CD4-positive, alpha-beta T cell treated with Interferon gamma for 1 hour (primary cell): Measurements from ENCODE around the gene LIG1.

ENCODE experiments used
- DNase-seq: peaks from one replicate; pipeline ENCODE4 v3.0.0-alpha.2; 2020

LIG1 gene

DNA sequence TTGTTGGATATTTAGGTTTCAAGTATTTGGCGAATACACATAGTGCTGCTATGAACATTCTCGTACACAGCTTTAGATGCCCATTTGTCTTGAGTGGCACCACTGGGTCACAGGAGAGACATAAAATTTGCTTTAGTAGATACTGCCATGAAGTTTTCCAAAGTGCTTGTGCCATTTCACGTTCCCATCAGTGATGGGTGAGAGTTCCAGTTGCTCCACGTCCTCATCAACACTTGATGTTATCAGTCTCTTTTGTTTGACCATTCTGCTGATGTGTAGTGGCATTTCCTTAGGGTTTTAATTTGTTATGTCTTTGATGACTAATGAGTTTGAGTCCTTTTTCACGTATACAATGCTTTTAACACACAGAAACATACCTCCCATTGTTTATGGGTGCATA, 11.4 kb upstream of the LIG1 start:
- no peak for DNase-seq

DNA sequence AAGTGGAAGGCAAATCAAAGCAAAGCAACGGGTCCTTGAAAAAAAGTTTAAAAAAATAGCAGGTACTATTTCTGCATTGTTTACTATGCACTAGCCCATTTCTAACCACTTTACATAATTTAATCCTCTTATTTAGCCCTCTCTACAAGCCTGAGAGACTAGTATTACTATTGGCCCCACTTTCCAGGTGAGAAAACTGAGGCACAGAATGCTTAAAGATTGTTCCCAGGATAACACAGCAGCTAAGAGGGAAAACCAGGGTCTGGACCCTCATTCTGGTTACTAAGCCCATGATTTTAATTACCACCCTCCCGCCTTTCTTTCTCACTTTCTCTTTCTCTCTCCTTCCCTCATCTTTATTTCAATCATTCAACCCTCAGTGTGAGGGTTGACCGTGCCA, 6.1 kb upstream of the LIG1 start:
- DNase-seq: no peak

GRCh38 chr19:48175578-48175977, 5.4 kb upstream of the LIG1 start:
- DNase-seq: no peak

DNA sequence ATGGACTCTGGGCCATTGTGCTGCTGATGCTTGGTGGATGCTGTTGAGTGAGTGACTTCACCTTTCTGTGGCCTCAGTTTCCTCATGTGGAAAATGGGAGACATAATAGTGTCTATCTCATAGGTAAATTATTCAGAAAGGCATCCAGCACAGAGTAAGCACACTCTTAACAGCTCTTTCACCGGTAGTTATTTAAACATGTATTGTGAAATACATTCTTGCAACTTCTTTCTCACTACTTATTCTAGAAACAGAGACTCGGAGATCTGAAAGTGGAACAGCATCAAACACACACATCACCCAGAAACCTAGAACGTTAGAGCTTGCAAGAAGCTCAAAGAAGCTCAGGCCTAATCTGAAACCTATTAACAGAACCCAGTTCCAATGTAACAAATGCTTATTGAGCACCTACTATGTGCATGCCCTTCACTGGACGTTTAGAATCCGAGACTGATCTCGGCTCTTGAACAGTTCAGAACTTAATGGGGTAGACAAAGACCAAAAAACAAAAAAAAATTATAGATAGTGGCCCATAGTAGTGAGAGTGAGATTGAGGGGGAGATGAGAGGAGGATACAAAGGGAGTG, 4.4 kb upstream of the LIG1 start:
- no peak for DNase-seq

GRCh38 chr19:48171710-48172109, 1.6 kb upstream of the LIG1 start:
- DNase-seq: no peak

- no peak for DNase-seq
Measured at GRCh38 chr19:48170817-48171347, 738 bp upstream of the LIG1 start.

DNA sequence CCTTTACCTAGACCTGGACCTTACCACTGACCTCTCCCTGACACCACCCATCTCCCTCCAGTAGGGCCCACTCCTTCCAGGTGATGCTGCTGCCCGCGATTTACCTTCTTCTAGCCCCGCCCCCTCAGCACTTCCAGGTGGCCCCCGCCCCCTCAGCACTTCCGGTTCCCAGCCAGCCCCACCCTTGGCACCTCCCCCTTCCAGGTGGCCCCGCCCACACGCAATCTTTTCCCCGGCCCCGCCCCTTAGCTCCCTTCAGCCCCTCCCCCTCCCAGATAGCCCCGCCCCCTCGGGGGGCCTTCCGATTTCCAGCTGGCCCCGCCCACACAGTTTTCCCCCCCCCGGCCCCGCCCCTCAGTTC, 586 bp downstream of the LIG1 start:
- DNase-seq: peak; percentile 83

DNA sequence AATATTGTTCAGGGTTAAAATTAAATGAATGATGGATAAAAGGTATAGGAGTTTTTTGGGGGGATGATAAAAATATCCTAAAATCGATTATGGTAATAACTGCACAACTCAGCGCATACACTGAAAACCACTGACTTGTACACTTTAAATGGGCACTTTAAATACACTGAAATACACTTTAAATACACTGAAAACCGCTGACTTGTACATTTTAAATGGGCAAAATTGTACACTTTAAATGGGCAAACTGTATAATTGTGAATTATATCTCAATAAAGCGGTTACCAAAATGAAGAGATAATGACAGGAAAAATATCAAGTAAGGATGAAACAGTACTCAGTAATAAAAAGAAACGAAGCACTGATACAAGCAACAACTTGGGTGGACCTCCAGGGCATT, 1.5 kb downstream of the LIG1 start:
- DNase-seq: no peak

DNA sequence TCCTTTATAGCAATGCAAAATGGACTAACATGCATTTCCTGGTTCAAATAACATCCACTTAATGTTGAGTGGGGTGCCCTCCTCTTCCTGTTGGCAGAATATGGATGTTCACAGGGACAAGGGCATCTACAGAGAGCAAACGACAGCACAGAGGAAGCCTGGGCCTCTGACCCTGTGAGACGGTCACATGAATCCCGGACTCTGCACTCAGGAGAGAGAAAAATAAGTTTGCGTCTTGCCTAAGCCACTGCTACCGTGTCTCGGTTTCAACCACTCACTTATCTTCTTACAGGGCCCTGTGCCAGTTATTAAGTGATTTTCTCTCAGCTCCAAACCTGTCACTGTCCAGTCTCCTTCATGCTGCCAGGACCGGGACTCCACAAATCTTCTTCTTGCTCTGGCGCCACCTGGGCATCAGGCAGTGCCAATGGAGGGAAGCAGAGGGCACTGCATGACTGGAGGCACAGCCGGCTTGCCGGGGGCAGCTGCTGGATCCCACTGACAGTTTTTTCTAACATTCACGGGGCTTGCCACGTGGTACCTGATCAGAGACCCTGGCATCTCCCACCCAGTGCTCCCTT, 11.8 kb downstream of the LIG1 start:
- DNase-seq: no peak

GRCh38 chr19:48154003-48154402, 16.1 kb downstream of the LIG1 start:
- no peak for DNase-seq

DNA sequence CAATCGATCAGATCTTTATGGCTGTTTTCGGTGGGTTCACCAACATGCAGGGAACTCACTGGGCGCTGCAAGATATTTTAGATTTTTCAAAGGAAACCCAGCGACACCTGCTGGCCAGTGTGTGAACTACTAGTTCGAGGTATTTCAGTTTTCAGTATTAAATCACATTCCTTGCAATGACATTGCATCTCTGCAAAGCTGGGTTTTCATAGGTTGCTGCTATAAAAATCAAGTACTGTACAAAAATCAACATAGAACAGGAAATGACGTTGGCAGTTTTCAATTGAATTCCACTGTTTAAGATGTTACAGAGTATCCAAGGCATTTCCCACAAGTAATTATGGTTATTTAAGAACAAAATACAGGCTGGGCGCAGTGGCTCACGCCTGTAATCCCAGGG, 17.6 kb downstream of the LIG1 start:
- peak; percentile 49 for DNase-seq

GRCh38 chr19:48149430-48149829, 20.7 kb downstream of the LIG1 start:
- no peak for DNase-seq

DNA sequence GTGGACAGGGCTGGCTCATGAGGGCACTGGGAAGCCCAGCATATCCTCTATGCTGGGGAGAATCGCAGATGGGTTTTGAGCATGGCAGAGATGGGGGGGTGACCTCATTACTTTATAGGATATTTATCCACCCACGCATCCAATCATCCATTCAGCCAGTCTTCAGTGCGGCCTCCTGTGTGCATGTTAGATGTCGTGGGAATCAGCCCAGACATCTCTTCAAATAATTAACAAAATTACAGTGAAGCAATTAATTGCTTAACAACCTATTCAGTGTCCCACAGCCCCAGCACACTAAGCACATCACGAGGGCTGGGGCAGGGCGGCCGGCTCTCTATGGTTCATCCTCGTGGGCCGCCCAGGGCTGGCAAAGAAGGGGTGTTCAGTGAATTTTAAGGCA, 21.6 kb downstream of the LIG1 start:
- DNase-seq: no peak

DNA sequence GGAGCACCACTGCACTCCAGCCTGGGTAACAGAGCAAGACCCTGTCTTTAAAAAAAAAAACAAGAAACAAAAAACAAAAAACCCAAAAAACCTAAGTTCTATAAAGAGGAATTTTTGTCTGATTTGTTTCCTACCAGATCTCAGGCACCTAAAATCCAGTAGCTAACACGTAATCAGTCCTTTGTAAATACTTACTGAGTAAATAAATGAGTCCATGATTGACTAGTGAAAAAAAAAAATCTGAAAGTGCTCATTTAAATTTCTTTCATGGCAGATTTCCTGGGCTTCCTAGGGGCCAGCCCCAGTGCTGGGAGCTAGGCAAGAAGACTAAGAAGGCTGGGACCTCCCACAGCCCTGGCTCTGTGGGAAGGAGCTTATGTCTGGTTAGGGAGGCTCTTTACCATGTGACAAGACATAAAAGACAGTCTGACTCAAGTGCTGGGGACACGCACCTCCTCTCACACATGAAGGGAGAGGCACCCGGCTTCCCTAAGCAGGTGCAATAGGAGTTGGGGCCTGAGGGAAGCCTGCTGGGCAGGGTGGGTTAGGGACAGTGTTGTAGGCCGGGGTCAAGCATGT, 22.5 kb downstream of the LIG1 start:
- no peak for DNase-seq

GRCh38 chr19:48139053-48139452, 31.1 kb downstream of the LIG1 start:
- DNase-seq: no peak

DNA sequence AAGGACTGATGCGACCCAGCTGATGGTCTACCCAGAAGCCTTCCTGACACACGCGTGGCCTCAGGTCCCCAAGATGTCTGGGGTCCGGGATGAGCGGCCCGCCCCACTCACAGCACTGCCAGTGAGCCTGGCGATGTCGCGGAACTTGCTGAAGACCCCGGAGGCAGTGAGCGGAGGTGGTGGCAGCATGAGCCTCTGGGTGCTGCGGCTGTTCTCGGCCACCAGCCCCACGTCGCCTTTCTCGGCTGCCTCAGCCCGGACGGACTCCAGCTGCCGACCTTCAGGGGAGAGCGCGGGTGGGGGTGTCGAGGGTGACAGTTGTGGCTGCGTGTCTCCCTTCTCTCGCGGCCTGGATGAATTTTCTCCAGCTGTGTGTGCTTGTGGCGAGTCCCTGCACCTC, 32.7 kb downstream of the LIG1 start:
- no peak for DNase-seq

DNA sequence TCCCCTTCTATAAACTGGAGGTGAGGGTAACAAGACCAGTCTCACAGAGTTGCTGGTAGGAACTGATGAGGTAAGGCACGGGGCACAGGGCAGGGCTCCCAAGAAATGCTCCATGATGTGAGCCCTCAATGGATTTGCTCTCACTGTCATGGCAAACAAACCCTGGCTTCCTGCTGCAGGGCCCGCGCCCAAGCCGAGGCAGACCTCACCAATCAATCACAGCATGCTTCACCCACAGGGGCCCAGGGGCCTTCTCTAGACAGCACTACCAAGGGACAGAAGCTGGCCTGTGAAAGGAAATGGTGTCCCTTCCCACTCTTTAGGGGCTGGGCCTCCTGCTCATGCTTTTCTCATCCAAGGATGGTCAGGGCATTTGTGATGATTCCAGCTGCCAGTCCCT, 33.6 kb downstream of the LIG1 start:
- DNase-seq: no peak

DNA sequence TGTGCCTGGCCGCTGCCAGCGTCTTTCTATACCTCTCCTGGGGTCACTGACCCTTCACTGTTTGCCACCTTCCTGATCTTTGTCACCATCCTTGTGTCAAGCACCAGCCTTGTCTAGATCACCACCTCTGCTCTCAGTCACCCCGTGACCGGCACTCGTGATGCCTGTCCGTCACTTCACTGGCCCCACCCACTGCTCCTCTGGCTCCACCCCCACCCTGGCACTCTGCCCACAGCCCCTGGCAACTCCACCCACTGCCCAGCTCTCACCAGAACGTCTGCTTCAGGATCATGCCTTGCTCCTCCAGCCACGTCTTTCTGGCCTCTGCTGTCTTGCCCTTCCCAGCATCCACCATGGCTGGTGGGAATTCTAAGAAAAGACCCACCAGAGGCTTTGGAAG, 34.7 kb downstream of the LIG1 start:
- DNase-seq: no peak

- DNase-seq: no peak
Measured at GRCh38 chr19:48133094-48133493, 37.0 kb downstream of the LIG1 start.

GRCh38 chr19:48127561-48127960, 42.6 kb downstream of the LIG1 start:
- no peak for DNase-seq

DNA sequence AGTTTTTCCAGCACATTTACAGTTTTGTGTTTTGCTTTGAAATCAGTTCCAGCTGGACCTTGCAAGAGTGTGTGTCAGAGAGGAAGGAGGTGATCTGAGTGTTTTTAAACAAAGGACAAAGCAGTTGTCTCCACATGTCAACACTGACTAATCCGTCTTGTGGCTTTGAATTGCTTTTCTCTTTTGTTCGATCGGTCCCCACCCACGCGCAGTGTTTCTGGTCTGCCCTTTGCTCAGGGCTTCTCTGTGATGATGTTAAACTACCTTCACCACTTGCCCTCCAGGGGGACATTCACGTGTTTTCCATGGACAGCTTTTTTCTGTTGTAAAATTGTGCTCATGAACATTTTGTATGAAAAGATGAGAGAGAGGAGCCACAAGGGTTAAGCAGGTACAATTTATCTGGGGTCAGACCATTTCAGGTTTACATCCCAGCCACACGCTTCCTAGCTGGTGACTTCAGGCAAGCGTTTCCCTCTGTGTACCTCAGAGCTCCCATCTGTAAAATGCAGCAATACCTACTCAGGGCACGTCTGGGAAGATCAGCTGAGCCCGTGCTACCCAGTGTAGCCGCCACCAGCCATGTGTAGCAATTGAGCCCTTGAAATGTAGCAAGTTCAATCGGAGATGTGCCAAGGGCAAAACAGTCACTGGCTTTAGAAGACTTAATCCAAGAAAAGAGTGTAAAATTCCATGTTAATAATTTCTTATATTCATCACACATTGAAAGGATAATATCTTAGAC, 46.1 kb downstream of the LIG1 start:
- no peak for DNase-seq

DNA sequence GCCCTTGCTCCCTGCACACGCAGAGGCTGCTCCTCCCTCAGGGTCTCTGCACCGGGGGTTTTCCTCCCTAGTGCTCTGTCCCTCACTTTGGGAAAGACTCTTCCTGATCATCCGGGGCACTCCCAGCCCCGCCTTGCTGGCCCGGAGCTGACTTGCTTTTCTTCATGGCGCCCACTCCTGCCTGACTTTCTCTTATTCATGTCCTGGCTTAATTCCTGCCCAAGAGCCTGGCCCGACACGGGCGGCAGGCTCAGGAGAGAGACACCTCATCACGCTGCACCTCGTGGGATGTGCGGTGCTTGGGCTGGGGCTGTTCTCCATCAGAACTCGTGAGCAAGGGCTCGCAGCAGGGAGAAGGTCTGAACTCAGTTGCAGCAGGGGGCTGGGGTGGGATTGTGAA, 47.7 kb downstream of the LIG1 start:
- DNase-seq: no peak

DNA sequence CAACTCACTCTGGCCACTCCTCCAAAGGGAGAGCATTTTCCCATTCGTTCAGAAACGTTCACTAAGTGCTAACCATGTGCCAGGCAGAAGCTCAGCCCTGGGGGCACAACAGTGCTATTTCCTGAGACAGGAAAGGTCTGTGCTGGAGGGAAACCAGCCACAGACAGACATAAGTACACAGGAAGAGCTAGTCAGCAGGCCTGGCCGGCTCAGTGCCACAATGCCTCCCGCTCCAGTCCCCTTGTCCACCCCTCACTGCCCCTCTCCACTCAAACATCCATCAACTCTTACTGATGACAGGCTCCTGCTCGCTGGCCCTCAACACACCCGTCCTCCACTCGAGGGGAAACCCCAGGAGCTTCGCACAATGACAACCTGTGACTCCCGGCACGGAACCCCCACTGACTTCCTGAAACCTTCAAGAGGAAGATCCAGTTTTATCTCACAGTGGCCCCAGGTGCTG, 48.2 kb downstream of the LIG1 start:
- DNase-seq: no peak

GRCh38 chr19:48121066-48121465, 49.1 kb downstream of the LIG1 start:
- no peak for DNase-seq
